GM12878 (cell line): ENCODE data around the gene LIPE. TPM values are rescaled to one million over a fixed set of nuclear protein-coding genes. Genes with fewer than 3 reads are reported as not detected.

Experiments used
- ATAC-seq: fragments of 200-7000 bp; cut with Tn5 transposase; 3 replicates; pipeline ENCODE4 v1.9.1; 2020; ENCODE audit warnings: mild to moderate bottlenecking, moderate library complexity
- BruUV-seq: library from RNA; stranded (reverse); fragments of 400-500 nt; replicated peaks from 2 replicates; lab custom pipeline; 2021; lab: Mats Ljungman, UMichigan
- CTCF ChIA-PET: fragments of 300-600 bp; sonication (Branson Sonifier 250); formaldehyde crosslinking; extraction: SDS; loops from one replicate; lab custom pipeline; 2021; ENCODE audit warnings: inconsistent platforms; lab: Yijun Ruan, JAX
- POLR2A ChIA-PET: fragments of 350-600 bp; formaldehyde crosslinking; extraction: SDS; loops from one replicate; lab custom pipeline; 2021; ENCODE audit warnings: inconsistent platforms; lab: Charles Lee
- RAD21 ChIA-PET: fragments of 300-600 bp; sonication (Branson Sonifier 250); formaldehyde crosslinking; loops from one replicate; lab custom pipeline; 2023; ENCODE audit warnings: antibody characterized with exemption; ENCODE audit not compliant: unreplicated experiment; lab: Charles Lee
- SMC1A ChIA-PET: fragments of 300-600 bp; sonication (Branson Sonifier 250); formaldehyde crosslinking; loops from one replicate; lab custom pipeline; 2023; ENCODE audit not compliant: unreplicated experiment, uncharacterized antibody; lab: Charles Lee
- DNase-seq: peaks from one replicate; pipeline ENCODE4 v3.0.0-alpha.2; 2011; ENCODE audit warnings: low read depth, low spot score
- FAIRE-seq: peaks from 3 replicates; lab custom pipeline; 2011; peaks lifted over from hg19 to GRCh38; lab: Jason Lieb, UNC
- H2AFZ ChIP-seq: 2 replicates; pipeline ENCODE4 v1.6.0; 2011; ENCODE audit warnings: low read depth, low read length, control low read depth; ENCODE audit not compliant: control insufficient read depth
- H3K27ac ChIP-seq: 2 replicates; pipeline ENCODE4 v1.5.1; 2011; ENCODE audit warnings: control low read depth; ENCODE audit not compliant: control insufficient read depth, insufficient read depth
- H3K27me3 ChIP-seq, 2 experiments: replicated peaks in 1 of 2; 2 replicates each; pipeline versions ENCODE4 v1.6.0 to v1.6.1; 2011; ENCODE audit warnings: low read length in 1 of 2; ENCODE audit not compliant: control insufficient read depth in 2 of 2, insufficient read depth in 2 of 2
- H3K36me3 ChIP-seq, 2 experiments: 2 replicates each; pipeline ENCODE4 v1.5.1; 2011; ENCODE audit warnings: low read length in 1 of 2; ENCODE audit not compliant: control insufficient read depth in 2 of 2, insufficient read depth in 2 of 2
- H3K4me1 ChIP-seq: 2 replicates; pipeline ENCODE4 v1.6.1; 2011; ENCODE audit warnings: mild to moderate bottlenecking, low read length, moderate library complexity, mixed read lengths; ENCODE audit not compliant: control insufficient read depth, insufficient read depth
- H3K4me2 ChIP-seq: 2 replicates; pipeline ENCODE4 v1.6.0; 2011; ENCODE audit warnings: control low read depth; ENCODE audit not compliant: control insufficient read depth, insufficient read depth
- H3K4me3 ChIP-seq: fragments of 200-600 bp; sonication (generic); 2 replicates; pipeline ENCODE4 v1.5.1; 2016
- H3K79me2 ChIP-seq: 2 replicates; pipeline ENCODE4 v1.6.0; 2011; ENCODE audit warnings: low read length; ENCODE audit not compliant: control insufficient read depth, insufficient read depth
- H3K9ac ChIP-seq: 2 replicates; pipeline ENCODE4 v1.8.0; 2011; ENCODE audit warnings: low read length, control low read depth, mixed read lengths; ENCODE audit not compliant: control insufficient read depth, insufficient read depth
- H3K9me3 ChIP-seq: replicated peaks from 3 replicates; pipeline ENCODE4 v1.5.1; 2011; ENCODE audit warnings: mild to moderate bottlenecking, low read length; ENCODE audit not compliant: control insufficient read depth, insufficient read depth
- H4K20me1 ChIP-seq: 2 replicates; pipeline ENCODE4 v1.6.0; 2011; ENCODE audit not compliant: control insufficient read depth, insufficient read depth
- ATF7 ChIP-seq: fragments of 450-650 bp; IDR thresholded peaks from 2 replicates; pipeline ENCODE4 v1.6.1; 2016; ENCODE audit warnings: low read depth, mild to moderate bottlenecking
- FOXK2 ChIP-seq: fragments of 450-650 bp; IDR thresholded peaks from 2 replicates; pipeline ENCODE4 v1.6.1; 2017; ENCODE audit warnings: mild to moderate bottlenecking, moderate library complexity
- HDAC2 ChIP-seq: fragments of 200-600 bp; sonication (generic); IDR thresholded peaks from 2 replicates; pipeline ENCODE4 v1.6.1; 2017
- HDAC6 ChIP-seq: fragments of 200-600 bp; sonication (generic); IDR thresholded peaks from one replicate; pipeline ENCODE4 v1.8.0; 2017; ENCODE audit warnings: antibody characterized with exemption; ENCODE audit not compliant: unreplicated experiment
- IKZF1 ChIP-seq: fragments of 450-650 bp; conservative IDR thresholded peaks from 2 replicates; pipeline ENCODE4 v1.6.1; 2017; ENCODE audit warnings: antibody characterized with exemption, mild to moderate bottlenecking
- KAT2A ChIP-seq: conservative IDR thresholded peaks from 2 replicates; pipeline ENCODE4 v1.6.1; 2011; ENCODE audit warnings: low read depth, low read length; ENCODE audit not compliant: control insufficient read depth
- MAX ChIP-seq: IDR thresholded peaks from 2 replicates; pipeline ENCODE4 v1.6.1; 2012; ENCODE audit warnings: low read depth, low read length, improper control_type of control experiment
- MYB ChIP-seq: fragments of 150-350 bp; IDR thresholded peaks from 2 replicates; pipeline ENCODE4 v1.6.1; 2014; ENCODE audit warnings: mild to moderate bottlenecking, low read depth, low read length, borderline replicate concordance
- NBN ChIP-seq: fragments of 450-650 bp; IDR thresholded peaks from 2 replicates; pipeline ENCODE4 v1.6.1; 2016
- PAX8 ChIP-seq: fragments of 450-650 bp; IDR thresholded peaks from 2 replicates; pipeline ENCODE4 v1.6.1; 2017; ENCODE audit warnings: mild to moderate bottlenecking, moderate library complexity
- RAD51 ChIP-seq: fragments of 450-650 bp; IDR thresholded peaks from 2 replicates; pipeline ENCODE4 v1.6.1; 2016; ENCODE audit warnings: moderate library complexity, mild to moderate bottlenecking, inconsistent platforms
- SP1 ChIP-seq: IDR thresholded peaks from one replicate; pipeline ENCODE4 v1.6.1; 2011; ENCODE audit warnings: low read depth, low read length
- SPI1 ChIP-seq: IDR thresholded peaks from 2 replicates; pipeline ENCODE4 v1.6.1; 2011; ENCODE audit warnings: low read depth, mild to moderate bottlenecking, low read length, moderate library complexity, borderline replicate concordance; ENCODE audit not compliant: insufficient read depth
- USF1 ChIP-seq: IDR thresholded peaks from 2 replicates; pipeline ENCODE4 v1.6.1; 2011; ENCODE audit warnings: borderline replicate concordance, low read depth, mild to moderate bottlenecking, moderate library complexity, mixed read lengths, low read length; ENCODE audit not compliant: insufficient read depth; ENCODE audit errors: extremely low read length
- ZBTB40 ChIP-seq: fragments of 450-650 bp; IDR thresholded peaks from 2 replicates; pipeline ENCODE4 v1.6.1; 2016; ENCODE audit warnings: mild to moderate bottlenecking, moderate library complexity, borderline replicate concordance
- ZNF217 ChIP-seq: fragments of 450-650 bp; IDR thresholded peaks from 2 replicates; pipeline ENCODE4 v1.6.1; 2017; ENCODE audit warnings: antibody characterized with exemption, mild to moderate bottlenecking
- WGBS: methylation state at CpG from one replicate; pipeline ENCODE4 v1.1.6; 2016; ENCODE audit warnings: low lambda C conversion rate; ENCODE audit not compliant: insufficient replicate concordance, insufficient coverage; ENCODE audit errors: missing lambda C conversion rate; 5-methylcytosine and 5-hydroxymethylcytosine counted together
- in situ Hi-C: fragments of 300-500 bp; cut with MboI; formaldehyde crosslinking; loops from 9 replicates; pipeline ENCODE4 v1.14.3; 2018; ENCODE audit warnings: mixed read lengths
- intact Hi-C: fragments of 100-400 bp; cut with micrococcal nuclease; formaldehyde crosslinking; loops from one replicate; pipeline ENCODE4 v1.14.2; 2022; ENCODE audit not compliant: unreplicated experiment
- polyA plus RNA-seq, 11 experiments: library from polyadenylated mRNA; depleted of rRNA in 4 of 11; unstranded in 6 of 11; stranded (reverse) in 5 of 11; fragments of >200 nt; fragmentation: Nextera tagmentation in 4 of 11; fragmentation: Illumina TruSeq in 1 of 11; extraction: Ambion mirVana in 4 of 11; extraction: Trizol in 1 of 11; gene quantifications; 1 replicate in 1 of 11; 2 replicates in 10 of 11; pipeline versions ENCODE4 v1.2.1 to v1.2.3, GENCODE V29; 2011 to 2016; ENCODE audit warnings: inconsistent platforms in 2 of 11, missing spikeins in 2 of 11, low read depth in 1 of 11
- total RNA-seq, 4 experiments: library from RNA; depleted of rRNA in 3 of 4; stranded (reverse); fragments of >200 nt in 3 of 4; fragmentation: Illumina TruSeq in 1 of 4; extraction: Trizol in 1 of 4; gene quantifications; 2 replicates each; pipeline versions ENCODE4 v1.2.1 to v1.2.3, GENCODE V29; 2013 to 2021

Gene LIPE
- total and polyA plus RNA-seq, 10 of the 15 experiments (the other 5 are each of a cell fraction or from before 2014, with no cell fraction given) = 0.02 to 33.3 (median 9.5) TPM

GRCh38 chr19:42388851-42389489 lies 38.2 kb downstream of the LIPE start:
- Histone ChIP-seq H3K9me3 (no peaks in the 10 kb centered on the region), H3K4me3 (no peak overlapping the region), H3K36me3 (no peaks in the 10 kb centered on the region), H3K9ac (no peak overlapping the region), H3K27me3 (peaks cover 0 to 2% of the 10 kb centered on the region in 2 experiments; a peak in 2 of 4 replicates), H3K79me2 (no peaks in the 10 kb centered on the region), H2AFZ (no peak overlapping the region), H3K27ac (no peak overlapping the region), H4K20me1 (no peaks in the 10 kb centered on the region), H3K4me2 (no peak overlapping the region), H3K4me1 (no peaks in the 10 kb centered on the region)
- DNase-seq (no peak), FAIRE-seq (no peak), ATAC-seq (no peak)
- CTCF ChIA-PET = no interaction called here
- in situ Hi-C loops = no loop called here
- RAD21 ChIA-PET = interaction anchor here (0.8 kb wide), 1 partner anchor 51 kb away, joined by 3 read pairs; no protein-coding TSS in a partner anchor
- no peak for TF ChIP-seq MYB
- TF ChIP-seq IKZF1 = no peak
- TF ChIP-seq ATF7 = no peak
- TF ChIP-seq FOXK2 = no peak
- TF ChIP-seq USF1 = no peak
- no peak for TF ChIP-seq KAT2A
- TF ChIP-seq RAD51 = no peak
- no peak for TF ChIP-seq PAX8
- no peak for TF ChIP-seq HDAC2
- no peak for TF ChIP-seq ZBTB40
- TF ChIP-seq SP1 = no peak
- no peak for TF ChIP-seq ZNF217
- no peak for TF ChIP-seq MAX
- no peak for TF ChIP-seq HDAC6
- no peak for TF ChIP-seq NBN
- no peak for TF ChIP-seq SPI1
- POLR2A ChIA-PET = no interaction called here
- intact Hi-C loops = no loop called here
- WGBS = 53% methylated on average over 18 of the region's 20 CpGs
- no TSS peak for BruUV-seq
- SMC1A ChIA-PET = no interaction called here
